GM12878 (cell line): ENCODE measurements around the gene NFIX. TPM values are rescaled to one million over a fixed set of nuclear protein-coding genes. Genes with fewer than 3 reads are reported as not detected.

Experiments used
- ATAC-seq: fragments of 200-7000 bp; cut with Tn5 transposase; 3 replicates; pipeline ENCODE4 v1.9.1; 2020; ENCODE audit warnings: mild to moderate bottlenecking, moderate library complexity
- BruUV-seq: library from RNA; stranded (reverse); fragments of 400-500 nt; replicated peaks from 2 replicates; lab custom pipeline; 2021; lab: Mats Ljungman, UMichigan
- CTCF ChIA-PET: fragments of 300-600 bp; sonication (Branson Sonifier 250); formaldehyde crosslinking; extraction: SDS; loops from one replicate; lab custom pipeline; 2021; ENCODE audit warnings: inconsistent platforms; lab: Yijun Ruan, JAX
- POLR2A ChIA-PET: fragments of 350-600 bp; formaldehyde crosslinking; extraction: SDS; loops from one replicate; lab custom pipeline; 2021; ENCODE audit warnings: inconsistent platforms; lab: Charles Lee
- RAD21 ChIA-PET: fragments of 300-600 bp; sonication (Branson Sonifier 250); formaldehyde crosslinking; loops from one replicate; lab custom pipeline; 2023; ENCODE audit warnings: antibody characterized with exemption; ENCODE audit not compliant: unreplicated experiment; lab: Charles Lee
- SMC1A ChIA-PET: fragments of 300-600 bp; sonication (Branson Sonifier 250); formaldehyde crosslinking; loops from one replicate; lab custom pipeline; 2023; ENCODE audit not compliant: unreplicated experiment, uncharacterized antibody; lab: Charles Lee
- DNase-seq: peaks from one replicate; pipeline ENCODE4 v3.0.0-alpha.2; 2011; ENCODE audit warnings: low read depth, low spot score
- FAIRE-seq: peaks from 3 replicates; lab custom pipeline; 2011; peaks lifted over from hg19 to GRCh38; lab: Jason Lieb, UNC
- H2AFZ ChIP-seq: 2 replicates; pipeline ENCODE4 v1.6.0; 2011; ENCODE audit warnings: low read depth, low read length, control low read depth; ENCODE audit not compliant: control insufficient read depth
- H3K27ac ChIP-seq: 2 replicates; pipeline ENCODE4 v1.5.1; 2011; ENCODE audit warnings: control low read depth; ENCODE audit not compliant: control insufficient read depth, insufficient read depth
- H3K27me3 ChIP-seq, 2 experiments: replicated peaks in 1 of 2; 2 replicates each; pipeline versions ENCODE4 v1.6.0 to v1.6.1; 2011; ENCODE audit warnings: low read length in 1 of 2; ENCODE audit not compliant: control insufficient read depth in 2 of 2, insufficient read depth in 2 of 2
- H3K36me3 ChIP-seq, 2 experiments: 2 replicates each; pipeline ENCODE4 v1.5.1; 2011; ENCODE audit warnings: low read length in 1 of 2; ENCODE audit not compliant: control insufficient read depth in 2 of 2, insufficient read depth in 2 of 2
- H3K4me1 ChIP-seq: 2 replicates; pipeline ENCODE4 v1.6.1; 2011; ENCODE audit warnings: mild to moderate bottlenecking, low read length, moderate library complexity, mixed read lengths; ENCODE audit not compliant: control insufficient read depth, insufficient read depth
- H3K4me2 ChIP-seq: 2 replicates; pipeline ENCODE4 v1.6.0; 2011; ENCODE audit warnings: control low read depth; ENCODE audit not compliant: control insufficient read depth, insufficient read depth
- H3K4me3 ChIP-seq: fragments of 200-600 bp; sonication (generic); 2 replicates; pipeline ENCODE4 v1.5.1; 2016
- H3K79me2 ChIP-seq: 2 replicates; pipeline ENCODE4 v1.6.0; 2011; ENCODE audit warnings: low read length; ENCODE audit not compliant: control insufficient read depth, insufficient read depth
- H3K9ac ChIP-seq: 2 replicates; pipeline ENCODE4 v1.8.0; 2011; ENCODE audit warnings: low read length, control low read depth, mixed read lengths; ENCODE audit not compliant: control insufficient read depth, insufficient read depth
- H3K9me3 ChIP-seq: replicated peaks from 3 replicates; pipeline ENCODE4 v1.5.1; 2011; ENCODE audit warnings: mild to moderate bottlenecking, low read length; ENCODE audit not compliant: control insufficient read depth, insufficient read depth
- H4K20me1 ChIP-seq: 2 replicates; pipeline ENCODE4 v1.6.0; 2011; ENCODE audit not compliant: control insufficient read depth, insufficient read depth
- JUNB ChIP-seq: IDR thresholded peaks from 2 replicates; pipeline ENCODE4 v1.6.1; 2016; ENCODE audit warnings: antibody characterized with exemption, mild to moderate bottlenecking
- MEF2B ChIP-seq: fragments of 450-650 bp; IDR thresholded peaks from 2 replicates; pipeline ENCODE4 v1.6.1; 2018; ENCODE audit warnings: mild to moderate bottlenecking, moderate library complexity; ENCODE audit not compliant: partially characterized antibody, poor library complexity, severe bottlenecking
- POLR2AphosphoS2 ChIP-seq: IDR thresholded peaks from 2 replicates; pipeline ENCODE4 v1.6.1; 2011; ENCODE audit warnings: low read depth, mild to moderate bottlenecking, low read length, improper control_type of control experiment, moderate library complexity
- WGBS: methylation state at CpG from one replicate; pipeline ENCODE4 v1.1.6; 2016; ENCODE audit warnings: low lambda C conversion rate; ENCODE audit not compliant: insufficient replicate concordance, insufficient coverage; ENCODE audit errors: missing lambda C conversion rate; 5-methylcytosine and 5-hydroxymethylcytosine counted together
- in situ Hi-C: fragments of 300-500 bp; cut with MboI; formaldehyde crosslinking; loops from 9 replicates; pipeline ENCODE4 v1.14.3; 2018; ENCODE audit warnings: mixed read lengths
- intact Hi-C: fragments of 100-400 bp; cut with micrococcal nuclease; formaldehyde crosslinking; loops from one replicate; pipeline ENCODE4 v1.14.2; 2022; ENCODE audit not compliant: unreplicated experiment
- polyA plus RNA-seq, 11 experiments: library from polyadenylated mRNA; depleted of rRNA in 4 of 11; unstranded in 6 of 11; stranded (reverse) in 5 of 11; fragments of >200 nt; fragmentation: Nextera tagmentation in 4 of 11; fragmentation: Illumina TruSeq in 1 of 11; extraction: Ambion mirVana in 4 of 11; extraction: Trizol in 1 of 11; gene quantifications; 1 replicate in 1 of 11; 2 replicates in 10 of 11; pipeline versions ENCODE4 v1.2.1 to v1.2.3, GENCODE V29; 2011 to 2016; ENCODE audit warnings: inconsistent platforms in 2 of 11, missing spikeins in 2 of 11, low read depth in 1 of 11
- total RNA-seq, 4 experiments: library from RNA; depleted of rRNA in 3 of 4; stranded (reverse); fragments of >200 nt in 3 of 4; fragmentation: Illumina TruSeq in 1 of 4; extraction: Trizol in 1 of 4; gene quantifications; 2 replicates each; pipeline versions ENCODE4 v1.2.1 to v1.2.3, GENCODE V29; 2013 to 2021

NFIX gene
- total and polyA plus RNA-seq, 10 of the 15 experiments (the other 5 are each of a cell fraction or from before 2014, with no cell fraction given), result 0.02 to 2.2 (median 0.28) TPM

DNA sequence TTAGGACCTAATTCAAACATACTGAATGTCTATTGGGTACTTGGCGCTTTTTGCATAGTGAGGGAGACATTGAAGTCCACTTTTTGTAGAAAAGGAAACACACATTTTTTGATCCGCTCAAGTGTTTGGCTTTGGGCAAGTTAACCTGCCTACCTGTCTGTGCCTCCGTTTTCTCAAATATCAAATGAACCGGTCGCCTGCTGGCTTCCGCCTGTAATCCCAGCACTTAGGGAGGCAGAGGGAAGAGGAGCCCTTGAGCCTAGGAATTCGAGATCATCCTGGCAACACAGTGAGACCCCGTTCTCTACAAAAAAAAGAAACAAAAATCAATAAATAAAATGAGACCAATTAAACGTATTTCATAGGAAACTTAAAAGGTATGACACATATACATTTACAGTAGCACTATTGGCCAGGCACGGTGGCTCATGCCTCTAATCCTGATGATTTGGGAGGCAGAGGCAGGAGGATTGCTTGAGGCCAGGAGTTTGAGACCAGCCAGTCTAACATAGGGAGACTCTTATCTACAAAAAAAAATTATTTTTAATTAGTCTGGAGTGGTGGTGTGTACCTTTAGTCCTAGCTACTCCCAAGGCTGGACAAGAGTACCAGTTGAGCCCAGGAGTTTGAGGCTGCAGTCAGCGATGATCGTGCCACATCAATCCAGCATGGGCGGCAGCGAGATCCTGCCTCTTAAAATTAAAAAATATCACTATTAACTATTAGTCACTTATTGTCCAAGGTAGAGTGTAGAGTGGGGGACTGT is 48.4 kb upstream of the NFIX start:
- peak overlapping the region; percentile 82 for H3K4me3 ChIP-seq
- ATAC-seq (no peak), DNase-seq (no peak), FAIRE-seq (peak; percentile 56)
- ChIA-PET POLR2A (interaction anchor here (0.6 to 1.3 kb wide), 8 partner anchors 8 to 102 kb away, joined by 3 to 7 read pairs (median 3); partner anchors contain the start of gene GCDH), CTCF (interaction anchor here (1.3 kb wide), 1 partner anchor 18 kb away, joined by 11 read pairs; no protein-coding TSS in a partner anchor), RAD21 (interaction anchor here (0.9 kb wide), 1 partner anchor 56 kb away, joined by 3 read pairs; the partner anchor contains the start of gene GCDH), SMC1A (interaction anchor here (0.9 kb wide), 1 partner anchor 48 kb away, joined by 4 read pairs; no protein-coding TSS in a partner anchor)
- H3K79me2 ChIP-seq, result peaks cover 40% of the 10 kb centered on the region
- H2AFZ ChIP-seq, result no peak overlapping the region
- intact Hi-C loops, result no loop called here
- BruUV-seq, result TSS peak; percentile 43
- peak overlapping the region; percentile 93 for H3K4me2 ChIP-seq
- in situ Hi-C loops, result no loop called here
- no peaks in the 10 kb centered on the region for H3K9me3 ChIP-seq
- peak overlapping the region; percentile 85 for H3K27ac ChIP-seq
- H3K27me3 ChIP-seq, result no peaks in the 10 kb centered on the region
- 34% methylated on average over 14 of the region's 14 CpGs for WGBS
- TF ChIP-seq POLR2AphosphoS2 (0 out of 2 replicates have a peak, but pooled peaks have one; percentile 3), MEF2B (no peak), JUNB (no peak)
- peaks cover 30 to 31% of the 10 kb centered on the region in 2 experiments for H3K36me3 ChIP-seq
- no peaks in the 10 kb centered on the region for H4K20me1 ChIP-seq
- peak overlapping the region; percentile 95 for H3K9ac ChIP-seq
- H3K4me1 ChIP-seq, result peaks cover 29% of the 10 kb centered on the region
